Endodermal cell (in vitro differentiated cells): ENCODE results near the gene STON2. TPM values are rescaled to one million over a fixed set of nuclear protein-coding genes. Genes with fewer than 3 reads are reported as not detected.

Experiments
- DNase-seq: peaks from one replicate; pipeline ENCODE4 v3.0.0-alpha.2; 2017
- H3K27ac ChIP-seq: 2 replicates; pipeline ENCODE4 v1.5.1; 2013; ENCODE audit warnings: mild to moderate bottlenecking, low read depth, low read length, moderate library complexity
- H3K27me3 ChIP-seq: 2 replicates; pipeline ENCODE4 v1.6.1; 2013; ENCODE audit warnings: mild to moderate bottlenecking, low read length, moderate library complexity; ENCODE audit not compliant: insufficient read depth, control insufficient read depth, poor library complexity, severe bottlenecking
- H3K36me3 ChIP-seq: 2 replicates; pipeline ENCODE4 v1.7.0; 2013; ENCODE audit warnings: mild to moderate bottlenecking, low read length, moderate library complexity; ENCODE audit not compliant: control insufficient read depth, insufficient read depth
- H3K4me1 ChIP-seq: one replicate; pipeline ENCODE4 v1.7.0; 2013; ENCODE audit warnings: low read length; ENCODE audit not compliant: control insufficient read depth, insufficient read depth
- H3K4me3 ChIP-seq: 2 replicates; pipeline ENCODE4 v1.5.1; 2013; ENCODE audit warnings: mild to moderate bottlenecking, low read length, moderate library complexity
- H3K9ac ChIP-seq: 2 replicates; pipeline ENCODE4 v1.6.1; 2013; ENCODE audit warnings: mild to moderate bottlenecking, low read length, moderate library complexity; ENCODE audit not compliant: poor library complexity, severe bottlenecking; ENCODE audit errors: extremely low read depth
- H3K9me3 ChIP-seq: 2 replicates; pipeline ENCODE4 v1.6.1; 2013; ENCODE audit warnings: mild to moderate bottlenecking, low read length, moderate library complexity; ENCODE audit not compliant: control insufficient read depth
- H3K27ac Mint-ChIP-seq: 2 replicates; pipeline ENCODE4 v1.8.0; 2020; ENCODE audit warnings: mixed read lengths
- H3K27me3 Mint-ChIP-seq: 2 replicates; pipeline ENCODE4 v1.8.0; 2021; ENCODE audit warnings: mild to moderate bottlenecking, mixed read lengths; ENCODE audit not compliant: insufficient read depth
- H3K36me3 Mint-ChIP-seq: 2 replicates; pipeline ENCODE4 v1.8.0; 2020; ENCODE audit warnings: low read depth, mixed read lengths
- H3K4me1 Mint-ChIP-seq: 2 replicates; pipeline ENCODE4 v1.8.0; 2020; ENCODE audit warnings: mixed read lengths
- H3K4me3 Mint-ChIP-seq: 2 replicates; pipeline ENCODE4 v1.8.0; 2020; ENCODE audit warnings: mild to moderate bottlenecking, moderate library complexity, mixed read lengths
- H3K9me3 Mint-ChIP-seq: 2 replicates; pipeline ENCODE4 v1.8.0; 2020; ENCODE audit warnings: mild to moderate bottlenecking, mixed read lengths
- CTCF ChIP-seq: fragments of 200-600 bp; sonication (generic); conservative IDR thresholded peaks from 2 replicates; pipeline ENCODE4 v1.5.0; 2021; ENCODE audit warnings: antibody characterized with exemption, mild to moderate bottlenecking
- WGBS, 2 experiments: methylation state at CpG; one replicate each; pipeline versions ENCODE4 v1.1.5 to v1.1.7; 2013; ENCODE audit warnings: missing lambda C conversion rate in 2 of 2, mixed read lengths in 1 of 2; ENCODE audit not compliant: insufficient coverage in 1 of 2, insufficient read length in 1 of 2; 5-methylcytosine and 5-hydroxymethylcytosine counted together
- total RNA-seq, 2 donors: library from RNA; stranded (reverse); fragmentation: NEBNext Ultra II Directional in 1 of 2; extraction: Animal tissue kit (Norgen Biotek cat#: 25700) in 1 of 2; gene quantifications; 2 replicates in 1 of 2; 3 replicates in 1 of 2; pipeline ENCODE4 v1.2.1, GENCODE V29; 2021

Gene STON2
- total RNA-seq, 2 donors from 2014 or later, result 37.2 to 43.9 TPM

- no peak overlapping the region for H3K27ac ChIP-seq
- H3K4me1 Mint-ChIP-seq, result peaks cover 5% of the 10 kb centered on the region
- DNase-seq, result no peak
- no peaks in the 10 kb centered on the region for H3K27me3 ChIP-seq
- H3K27me3 Mint-ChIP-seq, result no peaks in the 10 kb centered on the region
- H3K9me3 ChIP-seq, result no peaks in the 10 kb centered on the region
- no peaks in the 10 kb centered on the region for H3K4me1 ChIP-seq
- no peak overlapping the region for H3K4me3 ChIP-seq
- WGBS, 2 experiments, result 68 to 81% methylated on average over 2 to 3 of the region's 3 CpGs
- peaks cover 31% of the 10 kb centered on the region for H3K36me3 Mint-ChIP-seq
- no peak for TF ChIP-seq CTCF
- no peaks in the 10 kb centered on the region for H3K9me3 Mint-ChIP-seq
- H3K36me3 ChIP-seq, result peaks cover 13% of the 10 kb centered on the region
- H3K27ac Mint-ChIP-seq, result no peak overlapping the region
- H3K4me3 Mint-ChIP-seq, result no peak overlapping the region
- no peak overlapping the region for H3K9ac ChIP-seq
Observed at GRCh38 chr14:81273961-81274575, 126.1 kb downstream of the STON2 start.

DNA sequence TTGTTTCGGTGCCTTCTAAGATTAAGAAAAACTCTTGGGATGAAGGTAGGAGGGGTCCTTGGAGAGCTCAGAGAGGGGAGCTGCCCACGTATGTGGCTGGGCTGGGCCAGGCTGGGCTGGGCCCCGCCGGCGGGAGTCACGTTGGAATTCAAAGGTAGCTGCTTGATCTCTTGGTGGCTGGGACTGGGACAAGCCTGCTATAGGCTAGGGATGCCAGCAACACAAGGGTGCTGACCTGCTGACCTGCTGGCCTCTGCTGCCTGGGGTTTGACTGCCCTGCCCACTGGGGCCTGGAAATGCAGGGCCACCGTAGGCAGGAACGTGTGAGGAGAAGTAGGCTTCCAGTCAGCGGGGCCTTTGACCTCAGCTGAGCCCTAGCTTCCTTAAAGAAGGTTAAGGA is 126.6 kb downstream of the STON2 start:
- H3K27ac ChIP-seq, result no peak overlapping the region
- H3K27ac Mint-ChIP-seq, result peak overlapping the region; percentile 67
- TF ChIP-seq CTCF, result no peak
- peaks cover 13% of the 10 kb centered on the region for H3K36me3 ChIP-seq
- no peaks in the 10 kb centered on the region for H3K9me3 Mint-ChIP-seq
- H3K4me1 Mint-ChIP-seq, result peaks cover 6% of the 10 kb centered on the region
- DNase-seq, result peak; percentile 63
- H3K36me3 Mint-ChIP-seq, result peaks cover 32% of the 10 kb centered on the region
- no peaks in the 10 kb centered on the region for H3K9me3 ChIP-seq
- no peak overlapping the region for H3K4me3 ChIP-seq
- no peaks in the 10 kb centered on the region for H3K27me3 ChIP-seq
- H3K27me3 Mint-ChIP-seq, result no peaks in the 10 kb centered on the region
- no peaks in the 10 kb centered on the region for H3K4me1 ChIP-seq
- no peak overlapping the region for H3K9ac ChIP-seq
- WGBS, 2 experiments, result 82 to 90% methylated on average over 2 to 9 of the region's 9 CpGs
- no peak overlapping the region for H3K4me3 Mint-ChIP-seq

DNA sequence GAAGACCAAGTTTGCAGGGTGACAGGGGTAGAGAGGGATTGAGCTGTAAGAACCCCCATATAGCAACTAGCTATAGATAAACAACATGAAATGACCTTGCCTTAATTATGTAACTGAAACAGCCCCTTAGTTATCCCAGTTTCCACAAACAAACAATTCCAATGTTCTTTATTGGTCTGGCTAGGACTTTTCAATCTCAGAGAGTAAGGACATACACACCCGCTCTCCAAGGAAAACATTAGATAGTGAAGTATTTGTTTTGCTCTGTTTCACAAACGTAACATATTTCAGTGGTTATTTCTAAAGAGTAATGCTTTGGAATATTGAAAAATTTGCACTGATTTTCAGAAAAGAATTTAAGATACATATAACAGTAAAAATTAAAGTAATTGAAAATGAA is 127.8 kb downstream of the STON2 start:
- no peaks in the 10 kb centered on the region for H3K9me3 ChIP-seq
- no peak overlapping the region for H3K4me3 ChIP-seq
- Mint-ChIP-seq H3K27ac (no peak overlapping the region), H3K27me3 (no peaks in the 10 kb centered on the region), H3K36me3 (peaks cover 29% of the 10 kb centered on the region), H3K4me3 (no peak overlapping the region), H3K4me1 (peaks cover 17% of the 10 kb centered on the region), H3K9me3 (no peaks in the 10 kb centered on the region)
- peaks cover 9% of the 10 kb centered on the region for H3K36me3 ChIP-seq
- H3K4me1 ChIP-seq, result peaks cover 7% of the 10 kb centered on the region
- no peak overlapping the region for H3K9ac ChIP-seq
- no peak for TF ChIP-seq CTCF
- H3K27me3 ChIP-seq, result no peaks in the 10 kb centered on the region
- no peak for DNase-seq
- H3K27ac ChIP-seq, result no peak overlapping the region
- WGBS, 2 experiments, result 100% methylated on average over 1 of the region's 2 CpGs; no CpG with 5 or more reads in 1 of the 2 experiments
